ENCODE data around the gene CERS4. TPM values are rescaled to one million over a fixed set of nuclear protein-coding genes. Genes with fewer than 3 reads are reported as not detected.

CERS4 gene, protein sequence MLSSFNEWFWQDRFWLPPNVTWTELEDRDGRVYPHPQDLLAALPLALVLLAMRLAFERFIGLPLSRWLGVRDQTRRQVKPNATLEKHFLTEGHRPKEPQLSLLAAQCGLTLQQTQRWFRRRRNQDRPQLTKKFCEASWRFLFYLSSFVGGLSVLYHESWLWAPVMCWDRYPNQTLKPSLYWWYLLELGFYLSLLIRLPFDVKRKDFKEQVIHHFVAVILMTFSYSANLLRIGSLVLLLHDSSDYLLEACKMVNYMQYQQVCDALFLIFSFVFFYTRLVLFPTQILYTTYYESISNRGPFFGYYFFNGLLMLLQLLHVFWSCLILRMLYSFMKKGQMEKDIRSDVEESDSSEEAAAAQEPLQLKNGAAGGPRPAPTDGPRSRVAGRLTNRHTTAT
- total RNA-seq, result 55.6 TPM

DNA sequence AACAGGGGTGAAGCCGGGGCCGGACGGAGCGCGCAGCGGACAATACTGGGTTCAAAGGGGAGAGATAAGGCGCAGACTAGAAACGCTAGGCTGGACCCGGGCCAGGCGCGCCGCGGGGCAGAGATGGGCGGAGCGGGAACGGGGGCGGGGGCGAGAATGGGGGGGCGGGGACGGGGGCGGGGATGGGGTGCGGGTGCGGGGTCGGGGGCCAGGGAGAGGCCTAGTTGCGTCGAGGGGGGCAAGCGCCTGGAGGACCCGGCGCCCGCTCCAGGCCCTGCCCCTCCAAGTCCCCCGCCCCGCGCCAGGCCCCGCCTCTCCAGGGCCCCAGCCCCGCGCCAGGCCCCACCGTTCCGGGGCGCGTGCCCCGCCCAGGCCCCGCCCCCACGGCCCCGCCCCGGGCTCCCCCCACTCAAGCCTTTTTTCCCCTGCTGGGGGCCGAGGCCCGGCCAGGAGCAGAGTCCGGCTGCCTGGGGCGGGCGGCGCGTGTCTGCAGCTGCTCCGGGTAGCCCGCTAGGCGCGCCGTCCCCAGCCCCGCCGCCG lies at the start of gene CERS4:
Gene CERS4 (plus strand): TSS at position 449 of the 540 bp plus-strand sequence. CDS start 41,707 bp downstream, outside the sequence.

DNA sequence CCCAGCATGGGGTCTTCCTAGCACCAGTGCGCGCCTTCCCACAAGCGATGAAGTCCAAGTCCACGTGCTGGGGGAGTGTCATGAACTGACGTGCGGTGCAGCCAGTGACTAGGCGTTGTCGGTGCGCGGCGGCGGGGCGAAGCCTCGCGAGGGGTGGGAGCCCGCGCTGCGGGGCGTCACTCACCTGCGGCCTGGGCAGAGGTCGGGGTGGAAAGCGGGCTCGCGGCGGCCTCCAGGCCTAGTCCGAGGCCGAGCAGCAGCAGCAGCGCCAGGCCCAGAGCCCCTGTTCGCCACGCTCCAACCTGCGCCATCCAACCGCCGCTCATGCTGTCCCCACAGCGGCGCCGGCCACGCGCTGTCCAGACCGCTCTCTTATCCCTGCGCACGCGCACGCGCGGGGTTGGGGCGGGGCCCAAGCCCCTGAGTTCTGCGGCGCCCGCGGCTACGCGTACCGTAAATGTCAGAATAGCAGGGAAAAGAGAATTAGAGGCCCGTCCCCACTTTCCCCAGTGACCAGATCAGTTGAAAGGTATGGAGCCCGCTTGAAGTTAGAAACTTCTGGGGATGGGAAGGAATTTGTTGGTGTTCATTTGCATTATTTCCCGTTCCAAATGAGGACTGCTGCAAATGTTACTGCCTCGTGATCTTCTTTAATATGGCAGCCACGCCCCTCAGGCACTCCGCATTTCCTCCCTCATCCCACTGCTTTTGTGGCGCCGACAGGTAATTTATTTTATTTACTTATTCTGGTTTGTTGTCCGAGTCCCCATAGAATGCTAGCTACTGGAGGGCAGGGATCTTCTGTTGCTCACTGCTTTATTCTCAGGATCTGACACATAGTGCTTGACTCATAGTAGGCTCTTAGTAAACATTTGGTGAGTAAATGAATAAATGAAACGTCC lies 99.0 kb downstream of the CERS4 start, which contains the start of gene CD320:
Gene CD320 (minus strand): TSS at position 394 of the 902 bp plus-strand sequence. CDS start 68 bp downstream, at position 326.

Other genes starting within 250 kb of the CERS4 start
- 20.8 TPM for gene ELAVL1, start 203.7 kb upstream of the CERS4 start, total RNA-seq
- gene CCL25, start 156.6 kb upstream of the CERS4 start, total RNA-seq, result not detected
- gene FBN3, start 59.8 kb upstream of the CERS4 start, total RNA-seq, result 22.1 TPM
- 19.1 TPM for gene CD320, start 99.0 kb downstream of the CERS4 start, total RNA-seq
- gene NDUFA7, start 112.0 kb downstream of the CERS4 start, total RNA-seq, result 8.3 TPM
- gene RPS28, start 112.1 kb downstream of the CERS4 start, total RNA-seq, result 104 TPM
- 6.0 TPM for gene KANK3, start 133.9 kb downstream of the CERS4 start, total RNA-seq
- 1.6 TPM for gene ANGPTL4, start 154.8 kb downstream of the CERS4 start, total RNA-seq
- 122 TPM for gene RAB11B, start 181.0 kb downstream of the CERS4 start, total RNA-seq
- 87.0 TPM for gene MARCHF2, start 203.9 kb downstream of the CERS4 start, total RNA-seq
- gene HNRNPM, start 235.6 kb downstream of the CERS4 start, total RNA-seq, result 74.3 TPM